Breast epithelium (tissue), 4 donors: Measurements from ENCODE around the gene SOX13. TPM values are rescaled to one million over a fixed set of nuclear protein-coding genes. Genes with fewer than 3 reads are reported as not detected.

ENCODE experiments used
- DNase-seq, 2 donors: peaks; one replicate each; pipeline ENCODE4 v3.0.0-alpha.2; 2019; ENCODE audit warnings: low spot score in 2 of 2
- H3K27ac ChIP-seq, 2 donors: fragments of 200-600 bp; sonication (generic) in 1 of 2; one replicate each; pipeline ENCODE4 v1.5.1; 2016 to 2019; ENCODE audit warnings: mild to moderate bottlenecking in 1 of 2
- H3K27me3 ChIP-seq, 2 donors: fragments of 200-600 bp; sonication (generic) in 1 of 2; one replicate each; pipeline versions ENCODE4 v1.5.1 to v1.6.0; 2017 to 2019; ENCODE audit warnings: control low read depth in 1 of 2, mild to moderate bottlenecking in 1 of 2
- H3K36me3 ChIP-seq: fragments of 200-600 bp; one replicate; pipeline ENCODE4 v1.5.1; 2019
- H3K4me1 ChIP-seq, 2 donors: fragments of 200-600 bp; sonication (generic); one replicate each; pipeline ENCODE4 v1.5.1; 2016 to 2019; ENCODE audit warnings: control low read depth in 1 of 2
- H3K4me3 ChIP-seq, 3 donors: fragments of 200-600 bp; sonication (generic); 1 replicate in 2 of 3; 2 replicates in 1 of 3; pipeline ENCODE4 v1.5.1; 2016 to 2019; ENCODE audit warnings: mild to moderate bottlenecking in 3 of 3, moderate library complexity in 2 of 3
- H3K9me3 ChIP-seq, 2 donors: fragments of 200-600 bp; sonication (generic) in 1 of 2; one replicate each; pipeline ENCODE4 v1.5.1; 2016 to 2019; ENCODE audit warnings: control low read depth in 1 of 2
- POLR2A ChIP-seq: fragments of 450-650 bp; IDR thresholded peaks from one replicate; pipeline ENCODE4 v1.6.1; 2016; ENCODE audit warnings: antibody characterized with exemption, mild to moderate bottlenecking, moderate library complexity
- POLR2AphosphoS5 ChIP-seq, 3 donors: sonication (generic); formaldehyde crosslinking; IDR thresholded peaks; one replicate each; pipeline ENCODE4 v1.6.1; 2017; ENCODE audit warnings: antibody characterized with exemption in 3 of 3
- intact Hi-C: fragments of 100-400 bp; cut with DNase I; formaldehyde crosslinking; loops from one replicate; pipeline ENCODE4 v1.15.1; 2023; ENCODE audit warnings: low total_unique reads
- total RNA-seq, 3 donors: library from RNA; depleted of rRNA; stranded (reverse); fragments of >200 nt; gene quantifications; one replicate each; pipeline ENCODE4 v1.1.0, GENCODE V29; 2016
- TF ChIP-seq, protein P1 (sequence below), 3 donors: fragments of 450-650 bp; IDR thresholded peaks; one replicate each; pipeline ENCODE4 v1.5.1; 2016 to 2017; ENCODE audit warnings: antibody characterized with exemption in 3 of 3, mild to moderate bottlenecking in 3 of 3, moderate library complexity in 3 of 3

The SOX13 gene
- total RNA-seq, 3 donors from 2014 or later, result 22.9 to 34.7 (median 31.9) TPM

DNA sequence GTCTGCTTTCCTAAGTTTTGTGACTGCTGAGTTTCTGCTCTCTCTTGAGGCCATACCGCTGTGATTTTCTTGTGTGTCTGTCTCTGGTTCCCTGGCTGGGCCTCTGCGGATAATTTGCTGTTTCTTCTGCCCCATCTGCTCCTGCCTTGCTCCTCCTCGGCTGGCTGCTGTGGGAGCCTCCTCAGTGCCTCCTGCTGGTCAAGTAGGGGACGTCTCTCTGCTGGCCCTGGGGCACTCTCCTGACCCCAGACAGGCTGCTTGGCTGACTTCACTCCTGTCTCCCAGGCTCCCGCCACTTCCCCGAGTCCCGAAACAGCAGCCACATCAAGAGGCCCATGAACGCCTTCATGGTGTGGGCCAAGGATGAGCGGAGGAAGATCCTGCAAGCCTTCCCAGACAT lies 50.5 kb downstream of the SOX13 start:
- Histone ChIP-seq H3K4me1 (no peaks in the 10 kb centered on the region), H3K27ac (no peak overlapping the region), H3K4me3 (no peak overlapping the region), H3K9me3 (no peaks in the 10 kb centered on the region), H3K27me3 (no peaks in the 10 kb centered on the region), H3K36me3 (no peaks in the 10 kb centered on the region)
- intact Hi-C loops, result no loop called here
- no peak for DNase-seq
- TF ChIP-seq, protein P1, sequence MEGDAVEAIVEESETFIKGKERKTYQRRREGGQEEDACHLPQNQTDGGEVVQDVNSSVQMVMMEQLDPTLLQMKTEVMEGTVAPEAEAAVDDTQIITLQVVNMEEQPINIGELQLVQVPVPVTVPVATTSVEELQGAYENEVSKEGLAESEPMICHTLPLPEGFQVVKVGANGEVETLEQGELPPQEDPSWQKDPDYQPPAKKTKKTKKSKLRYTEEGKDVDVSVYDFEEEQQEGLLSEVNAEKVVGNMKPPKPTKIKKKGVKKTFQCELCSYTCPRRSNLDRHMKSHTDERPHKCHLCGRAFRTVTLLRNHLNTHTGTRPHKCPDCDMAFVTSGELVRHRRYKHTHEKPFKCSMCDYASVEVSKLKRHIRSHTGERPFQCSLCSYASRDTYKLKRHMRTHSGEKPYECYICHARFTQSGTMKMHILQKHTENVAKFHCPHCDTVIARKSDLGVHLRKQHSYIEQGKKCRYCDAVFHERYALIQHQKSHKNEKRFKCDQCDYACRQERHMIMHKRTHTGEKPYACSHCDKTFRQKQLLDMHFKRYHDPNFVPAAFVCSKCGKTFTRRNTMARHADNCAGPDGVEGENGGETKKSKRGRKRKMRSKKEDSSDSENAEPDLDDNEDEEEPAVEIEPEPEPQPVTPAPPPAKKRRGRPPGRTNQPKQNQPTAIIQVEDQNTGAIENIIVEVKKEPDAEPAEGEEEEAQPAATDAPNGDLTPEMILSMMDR (IDR thresholded peaks at IDR 0.05), result no peak
- TF ChIP-seq POLR2AphosphoS5 (IDR thresholded peaks at IDR 0.05) (no peak), POLR2A (no peak)

DNA sequence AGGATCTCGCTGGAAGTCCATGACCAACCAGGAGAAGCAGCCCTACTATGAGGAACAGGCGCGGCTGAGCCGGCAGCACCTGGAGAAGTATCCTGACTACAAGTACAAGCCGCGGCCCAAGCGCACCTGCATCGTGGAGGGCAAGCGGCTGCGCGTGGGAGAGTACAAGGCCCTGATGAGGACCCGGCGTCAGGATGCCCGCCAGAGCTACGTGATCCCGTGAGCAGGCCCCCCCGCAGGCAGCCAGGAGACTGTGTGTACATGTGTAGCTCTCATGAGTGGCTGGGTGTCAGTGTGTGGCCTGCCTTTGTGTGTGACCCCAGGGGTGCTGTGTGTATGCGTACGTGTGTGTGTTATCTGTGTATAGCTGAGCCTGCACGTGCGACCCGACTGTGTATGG lies 51.7 kb downstream of the SOX13 start:
- H3K4me3 ChIP-seq, result no peak overlapping the region
- H3K27ac ChIP-seq, result no peak overlapping the region
- no peak for DNase-seq
- H3K27me3 ChIP-seq, result no peaks in the 10 kb centered on the region
- H3K9me3 ChIP-seq, result no peaks in the 10 kb centered on the region
- intact Hi-C loops, result loop anchor here (5.0 kb wide), 2 partner anchors 52 to 262 kb away; partner anchors contain the start of genes SNRPE and SOX13
- no peaks in the 10 kb centered on the region for H3K36me3 ChIP-seq
- H3K4me1 ChIP-seq, result peaks cover 0 to under 1% of the 10 kb centered on the region in 2 donors
- TF ChIP-seq, protein P1 (IDR thresholded peaks at IDR 0.05), result no peak
- TF ChIP-seq POLR2A, result no peak
- no peak for TF ChIP-seq POLR2AphosphoS5 (IDR thresholded peaks at IDR 0.05)

DNA sequence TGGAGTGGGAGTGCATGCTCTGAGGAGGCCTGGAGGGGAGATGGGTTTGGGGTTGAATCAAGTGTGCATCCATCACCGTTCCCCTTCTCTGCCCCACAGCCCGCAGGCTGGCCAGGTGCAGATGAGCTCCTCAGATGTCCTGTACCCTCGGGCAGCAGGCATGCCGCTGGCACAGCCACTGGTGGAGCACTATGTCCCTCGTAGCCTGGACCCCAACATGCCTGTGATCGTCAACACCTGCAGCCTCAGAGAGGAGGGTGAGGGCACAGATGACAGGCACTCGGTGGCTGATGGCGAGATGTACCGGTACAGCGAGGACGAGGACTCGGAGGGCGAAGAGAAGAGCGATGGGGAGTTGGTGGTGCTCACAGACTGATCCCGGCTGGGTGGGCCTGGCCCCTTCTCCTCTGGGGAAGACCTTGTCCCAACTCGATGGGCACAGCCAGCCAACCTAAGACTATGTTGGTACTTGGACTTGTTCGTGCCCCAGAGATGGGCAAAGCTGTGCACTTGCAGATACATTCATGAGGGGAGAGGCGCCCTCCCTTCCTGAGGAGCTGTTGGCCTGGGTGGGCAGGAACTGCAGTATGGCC lies 52.9 kb downstream of the SOX13 start:
- TF ChIP-seq POLR2AphosphoS5 (IDR thresholded peaks at IDR 0.05) (no peak), POLR2A (no peak)
- TF ChIP-seq, protein P1 (IDR thresholded peaks at IDR 0.05), result no peak
- Histone ChIP-seq H3K27ac (peak overlapping the region in 1 of 2 donors; percentile 7), H3K4me3 (no peak overlapping the region), H3K9me3 (no peaks in the 10 kb centered on the region), H3K36me3 (no peaks in the 10 kb centered on the region), H3K27me3 (no peaks in the 10 kb centered on the region), H3K4me1 (peaks cover 7 to 13% of the 10 kb centered on the region in 2 donors)
- intact Hi-C loops, result loop anchor here (5.0 kb wide), 2 partner anchors 54 to 264 kb away; partner anchors contain the start of genes SNRPE and SOX13
- DNase-seq, result no peak

DNA sequence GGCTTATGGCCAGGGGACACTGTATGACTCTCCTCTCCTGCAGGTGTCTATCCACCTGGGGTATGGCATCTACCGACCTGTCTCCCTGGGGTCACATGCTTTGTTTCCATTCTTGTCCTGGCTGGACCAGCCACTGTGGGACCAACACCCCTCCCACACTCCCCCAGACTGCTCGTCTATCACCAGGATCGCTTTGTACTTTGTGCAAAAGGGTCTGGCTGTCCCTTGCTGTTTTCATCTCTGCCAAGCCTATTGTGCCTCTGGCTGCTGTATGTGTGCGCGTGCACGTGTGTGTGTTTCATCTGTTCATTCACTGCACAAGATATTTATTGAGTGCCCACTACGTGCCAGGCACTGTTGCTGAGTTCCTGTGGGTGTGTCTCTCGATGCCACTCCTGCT lies 53.5 kb downstream of the SOX13 start:
- Histone ChIP-seq H3K9me3 (no peaks in the 10 kb centered on the region), H3K4me3 (no peak overlapping the region), H3K36me3 (no peaks in the 10 kb centered on the region), H3K27ac (peak overlapping the region in 1 of 2 donors; percentile 7), H3K27me3 (no peaks in the 10 kb centered on the region), H3K4me1 (peaks cover 12 to 18% of the 10 kb centered on the region in 2 donors)
- no peak for TF ChIP-seq POLR2AphosphoS5 (IDR thresholded peaks at IDR 0.05)
- no peak for TF ChIP-seq POLR2A
- TF ChIP-seq, protein P1 (IDR thresholded peaks at IDR 0.05), result no peak
- intact Hi-C loops, result loop anchor here (5.0 kb wide), 2 partner anchors 54 to 264 kb away; partner anchors contain the start of genes SNRPE and SOX13
- DNase-seq, result no peak

DNA sequence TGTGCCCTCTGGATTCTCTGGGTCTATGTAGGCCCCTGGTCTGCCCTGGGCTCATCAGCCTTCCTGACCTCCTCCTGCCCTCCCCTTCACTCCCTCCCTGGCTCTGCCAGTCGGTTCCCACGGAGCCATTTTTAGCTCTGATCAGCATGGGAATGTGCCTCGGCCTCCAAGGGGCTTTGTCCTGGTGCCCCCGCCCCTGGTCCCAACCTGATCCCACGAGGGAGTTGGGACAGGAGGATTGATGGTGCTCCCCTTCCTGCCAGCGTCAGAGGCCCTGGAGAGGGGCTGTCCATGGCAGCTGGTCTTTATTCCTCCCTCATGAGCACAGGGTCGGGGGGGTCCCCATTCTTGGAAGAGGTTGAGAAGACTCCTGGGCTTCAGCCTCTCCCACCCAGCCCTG lies 54.0 kb downstream of the SOX13 start:
- H3K9me3 ChIP-seq, result no peaks in the 10 kb centered on the region
- no peak for DNase-seq
- TF ChIP-seq POLR2AphosphoS5 (IDR thresholded peaks at IDR 0.05) (no peak), POLR2A (no peak)
- TF ChIP-seq, protein P1 (IDR thresholded peaks at IDR 0.05), result no peak
- H3K36me3 ChIP-seq, result no peaks in the 10 kb centered on the region
- peaks cover 12 to 24% of the 10 kb centered on the region in 2 donors for H3K4me1 ChIP-seq
- intact Hi-C loops, result loop anchor here (5.0 kb wide), 2 partner anchors 55 to 265 kb away; partner anchors contain the start of genes SNRPE and SOX13
- H3K27me3 ChIP-seq, result no peaks in the 10 kb centered on the region
- peak overlapping the region; percentile 29 to 57 for H3K27ac ChIP-seq
- no peak overlapping the region for H3K4me3 ChIP-seq
